GM19324 (cell line): Measurements from ENCODE around the gene ST6GALNAC1.
"Not testable (repeated sequence)": the region's sequence is repeated elsewhere in the genome, so short reads cannot be mapped to it uniquely, and the experiment has no call there.

Experiments
- ATAC-seq: cut with Tn5 transposase; IDR thresholded peaks from one replicate; pipeline ENCODE4 v1.9.1; 2021; ENCODE audit warnings: mild to moderate bottlenecking, moderate library complexity; ENCODE audit not compliant: unreplicated experiment, low FRiP score

Gene ST6GALNAC1

GRCh38 chr17:76645481-76645880 lies 1.9 kb upstream of the ST6GALNAC1 start:
- ATAC-seq, result no peak

GRCh38 chr17:76644995-76645394 lies 1.4 kb upstream of the ST6GALNAC1 start:
- ATAC-seq, result no peak

- ATAC-seq, result no peak
Observed at GRCh38 chr17:76642994-76643393, 563 bp downstream of the ST6GALNAC1 start.

- no peak for ATAC-seq
Observed at GRCh38 chr17:76642032-76642561, 1.5 kb downstream of the ST6GALNAC1 start.

DNA sequence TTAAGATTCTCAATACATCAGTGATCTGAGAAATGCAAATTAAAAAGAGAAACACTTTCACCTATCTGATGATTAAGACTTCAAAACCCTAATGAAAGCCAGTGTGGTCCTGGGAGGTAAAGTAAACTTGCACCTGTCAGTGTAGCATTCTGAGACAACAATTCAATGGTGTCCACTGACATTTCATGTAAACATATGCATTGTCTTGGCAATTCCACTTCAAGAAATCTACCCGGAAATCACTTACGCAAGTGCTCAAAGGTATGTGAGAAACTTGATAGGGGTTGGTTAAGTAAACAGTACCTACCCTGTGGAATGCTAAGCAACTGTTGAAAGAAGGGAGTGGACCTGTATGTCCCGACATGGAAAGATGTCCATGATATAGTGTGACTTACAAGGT lies 2.1 kb downstream of the ST6GALNAC1 start:
- ATAC-seq, result no peak

DNA sequence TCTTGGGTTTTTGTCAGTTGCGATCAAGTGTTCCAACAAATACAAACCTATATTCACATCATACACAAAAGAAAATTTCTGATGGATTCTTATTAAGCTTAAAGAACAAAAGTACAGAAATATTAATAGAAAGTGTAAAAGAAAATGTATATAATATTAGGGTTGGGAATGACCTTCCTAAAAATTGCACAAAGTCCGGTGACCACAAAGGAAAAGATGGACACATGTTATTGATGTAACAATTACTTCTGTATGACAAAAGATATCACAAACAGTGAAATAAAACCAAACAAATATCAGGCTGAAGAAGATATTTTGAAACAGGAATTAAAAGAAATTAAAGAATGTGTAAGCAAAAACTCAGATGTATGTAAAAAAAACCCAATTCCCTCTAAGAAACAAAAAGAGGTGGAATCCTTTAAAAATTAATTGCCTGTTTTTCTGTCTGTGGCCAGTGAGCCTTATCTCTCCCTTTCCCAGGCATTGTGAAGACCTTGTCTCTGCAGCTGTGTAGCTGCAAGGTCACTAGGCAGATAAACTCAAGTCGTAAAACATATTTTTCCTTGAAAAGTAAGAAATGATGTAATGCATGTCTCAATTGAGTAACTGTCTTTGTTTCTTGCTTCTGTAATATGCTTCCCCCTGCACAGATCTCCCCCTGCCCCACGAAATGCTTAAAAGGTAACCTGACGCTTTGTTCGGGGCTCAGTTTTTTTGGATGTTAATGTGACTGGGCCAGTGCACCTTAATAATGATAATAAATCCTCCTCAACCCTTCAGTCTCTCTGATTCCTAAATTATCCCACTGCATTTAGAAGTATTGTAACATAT lies 2.8 kb downstream of the ST6GALNAC1 start:
- ATAC-seq, result no peak

- no peak for ATAC-seq
Observed at GRCh38 chr17:76638263-76638662, 5.3 kb downstream of the ST6GALNAC1 start.

GRCh38 chr17:76636486-76637206 lies 6.9 kb downstream of the ST6GALNAC1 start:
- ATAC-seq, result not testable (repeated sequence)

DNA sequence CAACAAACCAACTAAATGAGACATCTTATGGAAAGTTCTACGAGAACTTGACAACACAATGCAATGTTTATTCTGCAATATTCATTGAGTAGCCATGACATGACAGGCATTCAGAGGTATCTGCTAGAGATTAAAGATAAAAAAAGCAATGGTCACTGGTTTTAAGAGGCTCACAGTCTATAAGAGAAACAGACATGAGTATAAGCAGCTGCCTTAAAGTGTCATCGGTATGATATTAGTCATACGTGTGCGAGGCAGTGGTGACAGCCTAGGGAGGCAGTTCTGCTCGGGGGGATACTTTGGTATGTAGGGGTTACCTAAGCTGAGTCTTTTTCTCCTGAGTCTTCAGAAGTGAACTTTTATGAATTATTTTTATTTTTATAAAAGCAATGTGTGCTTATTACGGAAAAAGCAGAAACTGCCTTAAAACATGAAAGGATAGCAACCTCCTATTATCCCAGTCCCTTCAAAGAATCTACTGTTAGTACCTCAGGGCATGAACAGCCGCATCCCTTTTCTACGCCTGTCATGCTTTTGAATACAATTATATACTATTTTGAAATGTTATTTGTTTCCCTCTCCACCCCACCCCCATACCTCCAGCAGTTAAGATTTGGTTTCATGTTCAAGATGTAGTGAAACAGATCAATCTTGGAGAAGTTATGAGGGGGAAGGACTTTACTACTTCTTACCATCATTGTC lies 7.7 kb downstream of the ST6GALNAC1 start:
- no peak for ATAC-seq

DNA sequence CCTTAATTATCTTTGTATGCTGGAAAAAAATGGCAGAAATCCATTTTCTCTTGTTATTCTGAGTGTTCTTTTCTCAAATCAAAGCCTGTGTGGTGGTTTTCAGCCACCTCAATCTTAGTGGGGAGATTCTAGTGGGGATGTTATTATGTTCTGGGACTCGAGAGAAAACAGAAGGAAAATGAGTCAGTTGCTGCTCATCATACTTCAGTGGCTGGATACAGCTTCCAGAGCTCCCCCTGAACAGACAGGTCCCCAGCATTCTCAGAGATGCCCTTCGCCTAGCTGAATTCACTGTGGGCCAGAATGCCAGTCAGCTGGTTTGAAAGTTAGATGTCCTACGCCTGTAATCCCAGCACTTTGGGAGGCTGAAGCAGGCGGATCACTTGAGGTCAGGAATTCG lies 8.5 kb downstream of the ST6GALNAC1 start:
- no peak for ATAC-seq

DNA sequence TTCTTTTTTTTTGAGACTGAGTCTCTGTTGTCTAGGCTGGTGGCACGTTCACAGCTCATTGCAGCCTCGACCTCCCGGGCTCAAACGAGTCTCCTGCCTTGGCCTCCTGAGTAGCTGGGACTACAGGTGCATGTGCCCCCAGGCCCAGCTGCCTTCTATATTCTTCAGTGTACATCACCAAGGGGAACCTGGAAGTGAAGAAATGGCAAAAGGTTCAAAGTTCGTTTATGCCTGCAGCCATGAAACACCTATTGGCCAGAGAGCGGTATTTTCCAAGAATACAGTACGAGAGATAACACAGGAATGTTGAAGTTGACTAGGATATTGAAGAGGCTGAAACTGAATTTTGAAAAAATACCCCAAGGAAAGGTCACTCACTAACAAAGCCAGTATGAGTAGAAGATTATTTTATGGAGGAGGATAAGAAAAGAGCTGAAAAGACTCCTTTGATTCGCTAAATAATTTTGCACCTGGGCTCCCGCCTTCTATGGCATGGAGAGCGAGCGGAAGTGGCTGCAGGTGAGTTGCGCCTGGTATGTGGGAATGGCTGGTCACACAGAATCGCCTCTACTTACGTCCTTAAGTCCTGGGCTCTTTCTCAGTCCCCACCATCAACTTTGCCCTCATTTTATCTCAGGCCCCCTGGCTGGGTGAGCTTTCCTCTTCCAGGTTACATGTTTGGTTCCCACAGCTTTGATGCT lies 9.8 kb downstream of the ST6GALNAC1 start:
- ATAC-seq, result no peak

DNA sequence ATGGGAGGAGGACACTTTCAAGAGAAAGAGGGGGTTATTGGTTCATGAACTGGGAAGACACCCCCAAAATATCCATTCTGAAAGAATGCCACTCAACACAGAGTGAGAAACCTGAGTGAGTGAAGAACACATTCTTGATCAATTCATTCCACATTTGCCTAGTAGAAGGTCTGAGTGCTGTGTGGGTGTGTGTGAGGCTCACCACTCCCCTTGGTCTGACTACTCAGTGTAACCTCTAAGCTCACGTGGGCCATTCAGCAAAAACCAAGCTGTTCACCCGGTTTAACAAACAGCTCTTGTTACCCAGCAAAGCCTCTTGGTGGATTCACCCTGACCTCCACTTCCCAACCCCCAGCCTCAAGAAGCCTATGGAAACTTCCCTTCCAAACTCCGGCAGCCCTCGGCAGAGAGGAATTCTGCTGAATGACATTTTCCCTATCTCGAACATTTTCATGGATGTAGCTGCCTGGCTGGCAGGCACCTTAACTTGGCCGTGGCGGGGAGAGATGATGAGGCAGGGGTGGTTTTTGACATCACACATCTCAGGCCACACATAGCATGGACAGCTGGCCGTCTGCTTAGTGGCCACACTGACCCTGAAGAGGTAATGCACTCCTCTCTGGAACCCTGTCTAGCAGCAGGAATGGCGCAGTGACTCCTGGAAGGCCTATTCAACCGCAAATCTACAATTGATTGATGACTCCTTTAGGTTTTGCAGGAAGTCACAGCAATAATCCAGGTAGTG lies 11.6 kb downstream of the ST6GALNAC1 start:
- ATAC-seq, result no peak

- ATAC-seq, result no peak
Observed at GRCh38 chr17:76630151-76630550, 13.4 kb downstream of the ST6GALNAC1 start.

DNA sequence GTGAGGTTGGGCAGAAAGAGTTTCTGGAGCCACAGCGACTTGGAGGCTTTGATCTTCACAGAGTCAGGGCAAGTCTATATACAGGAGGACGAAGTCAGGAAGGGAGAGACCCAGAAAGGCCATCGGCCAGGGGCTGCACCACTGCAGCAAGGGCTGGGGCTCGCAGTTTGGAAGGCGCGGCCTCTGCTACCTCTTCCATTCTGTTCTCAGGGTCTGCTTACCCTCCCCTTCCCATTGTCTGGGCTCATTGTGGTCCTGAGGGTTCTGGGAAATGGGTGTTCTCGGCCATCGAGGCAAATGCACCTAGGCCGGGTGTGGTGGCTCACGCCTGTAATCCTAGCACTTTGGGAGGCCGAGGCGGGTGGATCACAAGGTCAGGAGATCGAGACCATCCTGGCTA lies 16.0 kb downstream of the ST6GALNAC1 start:
- ATAC-seq, result no peak

DNA sequence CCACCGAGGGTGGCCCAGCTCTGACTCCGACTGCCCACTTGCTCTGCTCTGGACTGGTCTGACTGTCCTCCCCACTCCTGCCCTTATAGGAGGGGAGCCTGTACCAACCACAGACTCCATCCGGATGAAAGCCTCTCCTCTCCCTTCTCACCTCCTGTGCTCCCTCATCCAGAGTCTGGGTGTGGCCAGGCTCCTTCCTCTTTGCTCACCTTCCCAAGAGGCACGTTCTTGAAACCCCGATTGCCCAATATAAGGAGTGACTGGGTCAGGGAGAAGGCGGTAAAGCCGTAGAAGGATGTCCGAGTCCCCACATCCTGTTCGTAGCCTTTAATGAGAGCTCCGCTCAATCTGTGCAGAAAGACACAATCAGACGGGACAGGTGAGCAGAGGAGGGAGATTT lies 17.1 kb downstream of the ST6GALNAC1 start:
- ATAC-seq, result no peak

DNA sequence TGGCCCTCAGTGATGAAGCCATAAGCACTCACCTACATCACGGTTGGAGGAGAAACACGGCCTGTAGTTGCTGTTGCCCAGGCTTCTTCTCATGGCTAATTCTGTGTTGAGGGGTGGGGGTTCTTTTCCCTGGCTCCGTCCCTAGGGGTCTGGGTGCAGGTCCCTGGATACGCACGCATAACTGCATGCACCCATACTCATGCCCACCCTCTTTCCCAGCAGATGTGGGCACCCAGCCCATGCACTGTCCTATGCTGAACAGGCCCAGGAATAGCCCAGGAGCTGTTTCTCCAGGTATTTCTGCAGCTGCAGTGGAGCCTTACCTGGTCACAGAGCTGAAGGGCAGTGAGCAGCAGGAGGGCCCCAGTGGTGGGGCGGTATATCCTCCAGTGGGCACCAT lies 18.1 kb downstream of the ST6GALNAC1 start:
- no peak for ATAC-seq

DNA sequence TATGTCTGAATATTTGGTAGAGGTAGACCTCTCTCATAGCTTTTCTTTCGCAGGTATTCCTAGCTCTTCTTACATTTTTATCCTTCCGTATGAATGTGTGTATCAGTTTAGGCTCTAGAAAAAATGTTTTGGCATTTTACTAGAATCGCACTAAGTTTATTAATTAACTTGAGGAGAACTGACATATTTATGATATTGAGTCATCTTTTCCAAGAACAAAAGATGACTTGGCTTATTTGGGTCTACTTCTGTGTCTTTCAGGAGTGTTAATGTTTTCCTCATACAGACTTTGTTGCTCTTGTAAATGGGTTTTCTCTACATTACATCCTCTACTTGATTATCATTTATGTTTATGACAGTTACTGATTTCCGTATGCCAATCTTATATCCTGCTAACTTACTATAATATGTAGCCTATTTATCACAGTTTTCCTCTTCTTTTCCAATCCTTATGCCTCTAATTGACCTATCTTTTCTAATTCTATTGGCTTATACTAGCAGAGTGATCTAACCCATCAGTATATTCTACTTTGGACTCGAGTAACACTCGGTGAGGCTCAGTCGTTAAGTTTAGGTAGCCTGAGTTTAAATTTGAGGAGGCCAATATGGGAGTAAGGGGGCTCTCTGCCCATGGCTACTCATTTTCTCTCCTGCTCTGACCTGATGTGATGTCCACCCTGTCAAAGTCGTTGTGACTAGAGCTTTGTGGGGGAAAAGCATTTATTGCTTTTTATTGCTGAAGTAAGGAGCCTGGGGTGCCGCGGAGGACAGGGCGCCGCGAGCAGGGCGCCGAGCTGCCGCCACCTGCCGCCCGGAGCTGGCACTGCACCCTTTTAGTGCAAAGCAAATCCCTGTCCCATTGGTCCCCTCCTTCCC lies 20.0 kb downstream of the ST6GALNAC1 start:
- ATAC-seq, result no peak

DNA sequence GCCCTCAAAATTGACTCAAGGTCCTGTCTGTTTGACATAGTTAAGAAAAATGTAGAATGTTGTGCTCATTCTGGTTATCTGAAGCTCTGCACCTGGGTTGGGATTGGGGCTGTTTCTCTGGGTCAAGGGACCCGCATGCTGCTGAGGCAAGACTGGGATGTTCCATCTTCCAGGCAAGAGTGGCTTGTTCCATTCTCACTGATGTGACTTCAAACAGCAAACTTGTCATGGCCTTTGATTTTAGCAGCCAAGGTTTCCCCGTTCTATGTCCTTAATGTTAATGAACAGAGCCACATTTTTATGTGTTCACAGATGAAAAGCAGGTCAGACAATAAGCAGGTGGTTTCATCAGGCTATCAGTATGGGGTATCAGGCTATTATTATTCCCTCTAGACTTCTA lies 25.7 kb downstream of the ST6GALNAC1 start:
- ATAC-seq, result no peak
